Thyroid gland (tissue), 4 donors: Measurements from ENCODE around the gene UST.

Experiments
- CTCF ChIP-seq, 6 experiments: fragments of 200-600 bp in 3 of 6; fragments of 450-650 bp in 3 of 6; sonication (generic) in 3 of 6; IDR thresholded peaks; one replicate each; pipeline ENCODE4 v1.5.1; 2016 to 2019; ENCODE audit warnings: antibody characterized with exemption in 6 of 6, mild to moderate bottlenecking in 2 of 6, inconsistent platforms in 1 of 6, moderate library complexity in 1 of 6
- POLR2A ChIP-seq, 2 donors: fragments of 450-650 bp; IDR thresholded peaks; one replicate each; pipeline ENCODE4 v1.6.1; 2017; ENCODE audit warnings: antibody characterized with exemption in 2 of 2, mild to moderate bottlenecking in 2 of 2, moderate library complexity in 1 of 2

- no peak for TF ChIP-seq CTCF (IDR thresholded peaks at IDR 0.05)
- TF ChIP-seq POLR2A (IDR thresholded peaks at IDR 0.05): no peak
Observed at GRCh38 chr6:148814082-148814790, 67.4 kb downstream of the UST start.
